ENCODE data around the gene LTA. TPM values are rescaled to one million over a fixed set of nuclear protein-coding genes. Genes with fewer than 3 reads are reported as not detected.

LTA gene
- total and polyA plus RNA-seq, 3 experiments from 2014 or later: 23.3 to 854 (median 839) TPM

- no peaks in the 10 kb centered on the region for H3K27me3 Mint-ChIP-seq
- no peak for DNase-seq
- H3K9me3 Mint-ChIP-seq: no peaks in the 10 kb centered on the region
- POLR2A ChIA-PET: no interaction called here
- Histone ChIP-seq H3K4me3 (ENCODE audit: low read length) (no peak overlapping the region), H3K9me3 (ENCODE audit: low read length) (no peaks in the 10 kb centered on the region), H3K4me1 (ENCODE audit: insufficient read depth, low read length) (peaks cover 43% of the 10 kb centered on the region), H3K27ac (ENCODE audit: low read depth, low read length) (no peak overlapping the region), H3K27me3 (ENCODE audit: insufficient read depth, low read length, poor library complexity, severe bottlenecking) (no peaks in the 10 kb centered on the region), H3K36me3 (ENCODE audit: insufficient read depth, low read length) (peaks cover under 1% of the 10 kb centered on the region)
- peaks cover 53 to 63% (median 61%) of the 10 kb centered on the region in 3 donors for H3K4me1 Mint-ChIP-seq
- CTCF ChIA-PET: interaction anchor here (1.0 to 32.2 kb wide), 3 partner anchors 37 to 54 kb away, joined by 6 to 576 read pairs (median 504); partner anchors contain the start of genes LST1, LTB, NCR3 and TNF
- peak overlapping the region in 1 of 8 donors; percentile 68 for H3K27ac Mint-ChIP-seq
- H3K36me3 Mint-ChIP-seq: peaks cover 6 to 24% (median 11%) of the 10 kb centered on the region in 3 donors
- peak overlapping the region in 3 of 7 donors; percentile 24 to 31 (median 28) for H3K4me3 Mint-ChIP-seq
Observed at GRCh38 chr6:31544676-31545075, 27.4 kb upstream of the LTA start.

GRCh38 chr6:31545291-31545690 is 26.8 kb upstream of the LTA start:
- peak overlapping the region in 3 of 7 donors; percentile 1 to 74 (median 30) for H3K4me3 Mint-ChIP-seq
- CTCF ChIA-PET: interaction anchor here (1.0 to 32.2 kb wide), 3 partner anchors 37 to 53 kb away, joined by 6 to 576 read pairs (median 504); partner anchors contain the start of genes LST1, LTB, NCR3 and TNF
- no peak overlapping the region for H3K4me3 ChIP-seq (ENCODE audit: low read length)

GRCh38 chr6:31546339-31546957 is 25.6 kb upstream of the LTA start, which contains the start of gene ATP6V1G2:
ATP6V1G2 (minus strand) TSS chr6:31546608; CDS start chr6:31546559, 49 bp downstream.
- Histone ChIP-seq H3K27me3 (ENCODE audit: insufficient read depth, low read length, poor library complexity, severe bottlenecking) (no peaks in the 10 kb centered on the region), H3K27ac (ENCODE audit: low read depth, low read length) (peak within 1 kb of the TSS; percentile 71), H3K9me3 (ENCODE audit: low read length) (no peaks in the 10 kb centered on the region), H3K36me3 (ENCODE audit: insufficient read depth, low read length) (no peaks in the 10 kb centered on the region), H3K4me1 (ENCODE audit: insufficient read depth, low read length) (peaks cover 30% of the 10 kb centered on the region), H3K4me3 (ENCODE audit: low read length) (peak within 1 kb of the TSS; percentile 67)
- Mint-ChIP-seq H3K4me3 (peak within 1 kb of the TSS; percentile 74 to 93 (median 91)), H3K4me1 (peaks cover 39 to 51% (median 51%) of the 10 kb centered on the region in 3 donors), H3K9me3 (no peaks in the 10 kb centered on the region), H3K27ac (peak within 1 kb of the TSS; percentile 83 to 99 (median 96)), H3K36me3 (peaks cover 0 to 12% (median 0%) of the 10 kb centered on the region in 3 donors), H3K27me3 (no peaks in the 10 kb centered on the region)
- peak; percentile 71 to 87 (median 79) for DNase-seq
- ChIA-PET CTCF (interaction anchor here (0.7 to 32.2 kb wide), 10 partner anchors 11 to 525 kb away, joined by 3 to 576 read pairs (median 4); partner anchors contain the start of genes BAG6, LST1, LTB and NCR3), POLR2A (interaction anchor here (1.4 to 2.2 kb wide), 2 partner anchors 47 to 51 kb away, joined by 7 to 9 read pairs; partner anchors contain the start of gene NCR3)

More at GRCh38 chr6:31545291-31545690, 26.8 kb upstream of the LTA start:
- Mint-ChIP-seq H3K9me3 (no peaks in the 10 kb centered on the region), H3K36me3 (peaks cover 1 to 19% (median 6%) of the 10 kb centered on the region in 3 donors), H3K27ac (peak overlapping the region in 1 of 8 donors; percentile 79), H3K27me3 (no peaks in the 10 kb centered on the region), H3K4me1 (peaks cover 47 to 57% (median 55%) of the 10 kb centered on the region in 3 donors)
- H3K27me3 ChIP-seq (ENCODE audit: insufficient read depth, low read length, poor library complexity, severe bottlenecking): no peaks in the 10 kb centered on the region
- POLR2A ChIA-PET: no interaction called here
- H3K36me3 ChIP-seq (ENCODE audit: insufficient read depth, low read length): no peaks in the 10 kb centered on the region
- H3K9me3 ChIP-seq (ENCODE audit: low read length): no peaks in the 10 kb centered on the region
- H3K27ac ChIP-seq (ENCODE audit: low read depth, low read length): no peak overlapping the region
- no peak for DNase-seq
- peaks cover 36% of the 10 kb centered on the region for H3K4me1 ChIP-seq (ENCODE audit: insufficient read depth, low read length)

GRCh38 chr6:31546958-31547726 is 24.9 kb upstream of the LTA start, which contains the start of gene NFKBIL1:
NFKBIL1 (plus strand) TSS chr6:31547608; CDS start chr6:31547695, 87 bp downstream.
- no peaks in the 10 kb centered on the region for H3K9me3 Mint-ChIP-seq
- CTCF ChIA-PET: interaction anchor here (0.7 to 32.2 kb wide), 8 partner anchors 10 to 524 kb away, joined by 3 to 576 read pairs (median 3); partner anchors contain the start of genes BAG6, LST1, LTB and NCR3
- Histone ChIP-seq H3K27ac (ENCODE audit: low read depth, low read length) (peak within 1 kb of the TSS; percentile 71), H3K4me3 (ENCODE audit: low read length) (peak within 1 kb of the TSS; percentile 67), H3K4me1 (ENCODE audit: insufficient read depth, low read length) (peaks cover 30% of the 10 kb centered on the region), H3K9me3 (ENCODE audit: low read length) (no peaks in the 10 kb centered on the region), H3K36me3 (ENCODE audit: insufficient read depth, low read length) (no peaks in the 10 kb centered on the region), H3K27me3 (ENCODE audit: insufficient read depth, low read length, poor library complexity, severe bottlenecking) (no peaks in the 10 kb centered on the region)
- peaks cover 0 to 7% (median 0%) of the 10 kb centered on the region in 3 donors for H3K36me3 Mint-ChIP-seq
- H3K4me3 Mint-ChIP-seq: peak within 1 kb of the TSS; percentile 74 to 93 (median 91)
- H3K4me1 Mint-ChIP-seq: peaks cover 38 to 50% (median 49%) of the 10 kb centered on the region in 3 donors
- no peaks in the 10 kb centered on the region for H3K27me3 Mint-ChIP-seq
- H3K27ac Mint-ChIP-seq: peak within 1 kb of the TSS; percentile 83 to 99 (median 96)
- POLR2A ChIA-PET: interaction anchor here (0.5 to 2.2 kb wide), 6 partner anchors 25 to 183 kb away, joined by 3 to 9 read pairs (median 4); partner anchors contain the start of genes LTA, MICB and NCR3
- DNase-seq: peak; percentile 84 to 92 (median 87)

- CTCF ChIA-PET: interaction anchor here (1.2 to 32.2 kb wide), 8 partner anchors 12 to 285 kb away, joined by 3 to 576 read pairs (median 6); partner anchors contain the start of genes BAG6, LST1, LTB and NCR3
- Histone ChIP-seq H3K27ac (ENCODE audit: low read depth, low read length) (peak overlapping the region; percentile 71), H3K9me3 (ENCODE audit: low read length) (no peaks in the 10 kb centered on the region), H3K36me3 (ENCODE audit: insufficient read depth, low read length) (no peaks in the 10 kb centered on the region), H3K27me3 (ENCODE audit: insufficient read depth, low read length, poor library complexity, severe bottlenecking) (no peaks in the 10 kb centered on the region), H3K4me1 (ENCODE audit: insufficient read depth, low read length) (peaks cover 23% of the 10 kb centered on the region), H3K4me3 (ENCODE audit: low read length) (peak overlapping the region; percentile 67)
- no peak for DNase-seq
- Mint-ChIP-seq H3K4me1 (peaks cover 31 to 42% (median 41%) of the 10 kb centered on the region in 3 donors), H3K9me3 (no peaks in the 10 kb centered on the region), H3K36me3 (peaks cover 0 to 7% (median 0%) of the 10 kb centered on the region in 3 donors), H3K4me3 (peak overlapping the region; percentile 74 to 93 (median 91)), H3K27me3 (no peaks in the 10 kb centered on the region), H3K27ac (peak overlapping the region; percentile 83 to 99 (median 96))
- POLR2A ChIA-PET: interaction anchor here (0.5 to 2.2 kb wide), 8 partner anchors 25 to 182 kb away, joined by 3 to 9 read pairs (median 4); partner anchors contain the start of genes LTA and MICB
Observed at GRCh38 chr6:31547727-31548543, 24.2 kb upstream of the LTA start.

- H3K4me1 Mint-ChIP-seq: peaks cover 27 to 38% (median 37%) of the 10 kb centered on the region in 3 donors
- no peaks in the 10 kb centered on the region for H3K27me3 Mint-ChIP-seq
- Histone ChIP-seq H3K27ac (ENCODE audit: low read depth, low read length) (peak overlapping the region; percentile 71), H3K4me1 (ENCODE audit: insufficient read depth, low read length) (peaks cover 19% of the 10 kb centered on the region), H3K36me3 (ENCODE audit: insufficient read depth, low read length) (no peaks in the 10 kb centered on the region), H3K4me3 (ENCODE audit: low read length) (peak overlapping the region; percentile 67), H3K9me3 (ENCODE audit: low read length) (no peaks in the 10 kb centered on the region), H3K27me3 (ENCODE audit: insufficient read depth, low read length, poor library complexity, severe bottlenecking) (no peaks in the 10 kb centered on the region)
- POLR2A ChIA-PET: interaction anchor here (0.5 to 1.4 kb wide), 5 partner anchors 24 to 934 kb away, joined by 3 to 11 read pairs (median 4); partner anchors contain the start of genes LTA and MICB
- CTCF ChIA-PET: interaction anchor here (0.8 to 32.2 kb wide), 7 partner anchors 10 to 284 kb away, joined by 3 to 576 read pairs (median 9); partner anchors contain the start of genes LST1, LTB, NCR3 and TNF
- peaks cover 0 to 8% (median 0%) of the 10 kb centered on the region in 3 donors for H3K36me3 Mint-ChIP-seq
- H3K9me3 Mint-ChIP-seq: no peaks in the 10 kb centered on the region
- peak overlapping the region in 7 of 8 donors; percentile 52 to 99 (median 83) for H3K27ac Mint-ChIP-seq
- H3K4me3 Mint-ChIP-seq: peak overlapping the region in 1 of 7 donors; percentile 22
- DNase-seq: no peak
Observed at GRCh38 chr6:31548544-31548873, 23.6 kb upstream of the LTA start.
